Activated CD8-positive, alpha-beta T cell treated with anti-CD3 and anti-CD28 coated beads for 36 hours (primary cell): ENCODE data around the gene ANKS3. TPM values are rescaled to one million over a fixed set of nuclear protein-coding genes. Genes with fewer than 3 reads are reported as not detected.

Experiments used
- ATAC-seq: fragments of 200-7000 bp; cut with Tn5 transposase; one replicate; pipeline ENCODE4 v1.10.0; 2021; ENCODE audit warnings: mild to moderate bottlenecking, moderate library complexity
- CTCF ChIA-PET: fragments of 350-600 bp; sonication (Branson Sonifier 250); formaldehyde crosslinking; loops from one replicate; lab custom pipeline; 2021; ENCODE audit warnings: antibody characterized with exemption; lab: Charles Lee
- POLR2A ChIA-PET: fragments of 350-600 bp; sonication (Branson Sonifier 250); formaldehyde crosslinking; loops from one replicate; lab custom pipeline; 2021; ENCODE audit warnings: antibody characterized with exemption; lab: Charles Lee
- DNase-seq: peaks from one replicate; pipeline ENCODE4 v3.0.0-alpha.2; 2020
- H3K27ac Mint-ChIP-seq: one replicate; pipeline ENCODE4 v1.8.0; 2021; ENCODE audit warnings: mild to moderate bottlenecking, mixed read lengths
- H3K27me3 Mint-ChIP-seq: one replicate; pipeline ENCODE4 v1.8.0; 2021; ENCODE audit warnings: mixed read lengths
- H3K36me3 Mint-ChIP-seq: one replicate; pipeline ENCODE4 v1.8.0; 2021; ENCODE audit warnings: low read depth, mixed read lengths
- H3K4me1 Mint-ChIP-seq: one replicate; pipeline ENCODE4 v1.8.0; 2021; ENCODE audit warnings: low read depth, mixed read lengths
- H3K4me3 Mint-ChIP-seq: one replicate; pipeline ENCODE4 v1.8.0; 2021; ENCODE audit warnings: mild to moderate bottlenecking, moderate library complexity, mixed read lengths
- H3K9me3 Mint-ChIP-seq: one replicate; pipeline ENCODE4 v1.8.0; 2021; ENCODE audit warnings: mixed read lengths
- intact Hi-C: fragments of 100-400 bp; cut with micrococcal nuclease; formaldehyde crosslinking; loops from one replicate; pipeline ENCODE4 v1.10.0; 2022
- microRNA-seq: library from miRNA; unstranded; fragments of <30 nt; microRNA quantifications from one replicate; pipeline ENCODE4 v1.2.0, GENCODE V29; 2022; ENCODE audit warnings: borderline microRNAs expressed, borderline replicate concordance
- total RNA-seq, 2 experiments: library from RNA; stranded (reverse); gene quantifications; one replicate each; pipeline ENCODE4 v1.2.3, GENCODE V29; 2021
- TF ChIP-seq, protein P1 (sequence below): fragments of 200-600 bp; IDR thresholded peaks from one replicate; pipeline ENCODE4 v1.8.0; 2022; ENCODE audit warnings: antibody characterized with exemption, mild to moderate bottlenecking

ANKS3 gene
- total RNA-seq, 2 experiments from 2014 or later: 13.0 to 13.8 TPM

DNA sequence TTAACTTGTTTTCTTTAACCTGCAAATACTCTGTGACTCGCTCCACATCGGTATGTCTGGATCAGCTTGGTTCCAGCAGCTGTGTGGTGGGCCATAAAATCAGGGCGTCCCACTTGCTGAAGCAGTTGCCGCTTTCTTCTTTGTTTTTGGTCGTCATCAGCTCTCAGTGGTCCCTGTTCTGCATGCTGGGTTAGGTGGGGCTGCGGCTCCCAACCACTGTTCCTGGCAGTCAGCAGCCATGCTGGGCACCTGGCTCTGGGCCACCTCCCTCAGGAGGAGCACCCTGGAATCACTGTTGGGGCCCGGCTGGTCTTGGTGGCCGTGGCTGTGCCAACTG lies 86.5 kb downstream of the ANKS3 start:
- DNase-seq (peak; percentile 30), ATAC-seq (peak; percentile 11)
- H3K9me3 Mint-ChIP-seq: no peaks in the 10 kb centered on the region
- H3K4me3 Mint-ChIP-seq: no peak overlapping the region
- peaks cover 39% of the 10 kb centered on the region for H3K4me1 Mint-ChIP-seq
- TF ChIP-seq, protein P1, sequence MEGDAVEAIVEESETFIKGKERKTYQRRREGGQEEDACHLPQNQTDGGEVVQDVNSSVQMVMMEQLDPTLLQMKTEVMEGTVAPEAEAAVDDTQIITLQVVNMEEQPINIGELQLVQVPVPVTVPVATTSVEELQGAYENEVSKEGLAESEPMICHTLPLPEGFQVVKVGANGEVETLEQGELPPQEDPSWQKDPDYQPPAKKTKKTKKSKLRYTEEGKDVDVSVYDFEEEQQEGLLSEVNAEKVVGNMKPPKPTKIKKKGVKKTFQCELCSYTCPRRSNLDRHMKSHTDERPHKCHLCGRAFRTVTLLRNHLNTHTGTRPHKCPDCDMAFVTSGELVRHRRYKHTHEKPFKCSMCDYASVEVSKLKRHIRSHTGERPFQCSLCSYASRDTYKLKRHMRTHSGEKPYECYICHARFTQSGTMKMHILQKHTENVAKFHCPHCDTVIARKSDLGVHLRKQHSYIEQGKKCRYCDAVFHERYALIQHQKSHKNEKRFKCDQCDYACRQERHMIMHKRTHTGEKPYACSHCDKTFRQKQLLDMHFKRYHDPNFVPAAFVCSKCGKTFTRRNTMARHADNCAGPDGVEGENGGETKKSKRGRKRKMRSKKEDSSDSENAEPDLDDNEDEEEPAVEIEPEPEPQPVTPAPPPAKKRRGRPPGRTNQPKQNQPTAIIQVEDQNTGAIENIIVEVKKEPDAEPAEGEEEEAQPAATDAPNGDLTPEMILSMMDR: no peak
- ChIA-PET POLR2A (no interaction called here), CTCF (interaction anchor here (0.7 to 1.4 kb wide), 2 partner anchors 24 to 31 kb away, joined by 3 read pairs; no protein-coding TSS in a partner anchor)
- intact Hi-C loops: no loop called here
- no peak overlapping the region for H3K27ac Mint-ChIP-seq
- no peaks in the 10 kb centered on the region for H3K27me3 Mint-ChIP-seq
- peaks cover 31% of the 10 kb centered on the region for H3K36me3 Mint-ChIP-seq

DNA sequence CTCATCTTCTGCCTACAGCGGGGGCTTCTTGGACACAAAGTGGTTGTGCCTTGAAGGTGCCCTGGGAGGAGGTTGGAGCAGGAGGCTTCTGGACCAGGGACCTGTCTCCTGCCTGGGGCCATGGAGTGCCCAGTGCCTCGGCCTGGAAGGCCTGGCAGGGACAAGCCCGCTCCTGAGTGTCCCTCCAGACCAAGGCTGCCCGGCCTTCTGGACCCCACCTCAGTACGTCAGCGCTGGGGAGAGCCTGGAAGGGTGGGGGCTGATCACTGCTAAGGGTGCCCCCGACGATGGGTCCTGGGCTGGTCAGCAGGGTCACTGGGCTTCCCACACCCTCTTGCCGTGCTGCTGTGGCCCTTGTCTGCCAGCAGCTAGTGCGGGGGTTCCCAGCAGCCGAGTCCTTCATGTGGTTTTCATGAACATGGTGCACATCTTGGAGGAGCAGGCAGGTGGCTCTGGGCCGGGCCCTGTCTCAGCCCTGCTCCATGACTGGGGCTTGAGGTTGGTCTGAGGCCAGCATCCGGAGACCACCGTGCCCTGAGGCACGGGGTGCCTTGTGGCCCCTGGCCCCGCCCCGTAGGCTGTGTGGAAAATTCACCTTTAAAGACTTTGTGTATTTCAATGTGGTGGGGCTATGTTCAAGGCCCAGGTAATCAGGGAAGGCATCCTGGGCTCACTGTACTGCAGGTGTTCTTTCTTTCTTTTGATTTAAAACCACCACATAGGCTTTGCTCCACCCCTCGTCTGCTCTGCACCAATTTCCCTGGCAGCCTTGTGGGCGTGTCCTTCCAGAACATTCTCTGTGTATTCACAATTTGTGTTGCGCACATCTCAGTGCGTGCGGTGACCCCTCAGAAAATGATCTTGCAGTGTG lies 87.1 kb downstream of the ANKS3 start:
- Mint-ChIP-seq H3K27me3 (no peaks in the 10 kb centered on the region), H3K4me3 (no peak overlapping the region), H3K27ac (peak overlapping the region; percentile 30), H3K36me3 (peaks cover 29% of the 10 kb centered on the region), H3K9me3 (no peaks in the 10 kb centered on the region), H3K4me1 (peaks cover 39% of the 10 kb centered on the region)
- CTCF ChIA-PET: interaction anchor here (1.4 to 2.3 kb wide), 2 partner anchors 23 to 25 kb away, joined by 3 to 7 read pairs; no protein-coding TSS in a partner anchor
- peak; percentile 50 for DNase-seq
- POLR2A ChIA-PET: interaction anchor here (1.3 kb wide), 1 partner anchor 12 kb away, joined by 4 read pairs; no protein-coding TSS in a partner anchor
- peak; percentile 32 for ATAC-seq
- TF ChIP-seq, protein P1: no peak
- intact Hi-C loops: no loop called here

Small RNAs within 50 kb of the gene (microRNA-seq; reads per million reads assigned to microRNA genes)
- not detected for gene MIR6769A

Other genes starting within 250 kb of the ANKS3 start
- gene CDIP1, start 195.5 kb downstream of the ANKS3 start, total RNA-seq: 10 to 100 TPM; 31.9 to 32.2 TPM
- gene C16orf96, start 177.9 kb downstream of the ANKS3 start, total RNA-seq: under 1 TPM; 0.16 to 0.32 TPM
- 10 to 100 TPM; 12.2 to 13.4 TPM for gene UBALD1, start 119.4 kb downstream of the ANKS3 start, total RNA-seq
- 10 to 100 TPM; 67.6 to 70.8 TPM for gene MGRN1, start 109.4 kb downstream of the ANKS3 start, total RNA-seq
- 10 to 100 TPM; 22.3 to 25.6 TPM for gene NUDT16L1, start 40.7 kb downstream of the ANKS3 start, total RNA-seq
- gene DNAAF8, start 266 bp upstream of the ANKS3 start, total RNA-seq: under 1 TPM; 0.18 to 0.38 TPM
- 10 to 100 TPM; 10.9 to 12.8 TPM for gene ZNF500, start 32.9 kb upstream of the ANKS3 start, total RNA-seq
- not detected for gene SEPTIN12, start 54.1 kb upstream of the ANKS3 start, total RNA-seq
- gene SMIM22, start 61.1 kb upstream of the ANKS3 start, total RNA-seq: not detected
- gene ROGDI, start 68.4 kb upstream of the ANKS3 start, total RNA-seq: 1 to 10 TPM; 3.3 to 3.7 TPM
- gene GLYR1, start 113.0 kb upstream of the ANKS3 start, total RNA-seq: 10 to 100 TPM; 63.7 to 64.8 TPM
- 10 to 100 TPM; 25.4 to 25.6 TPM for gene UBN1, start 113.2 kb upstream of the ANKS3 start, total RNA-seq
- under 1 TPM in 1 of 2 experiments, not detected in 1; 0.05 TPM for gene PPL, start 202.9 kb upstream of the ANKS3 start, total RNA-seq
- gene SEC14L5, start 224.1 kb upstream of the ANKS3 start, total RNA-seq: under 1 TPM in 1 of 2 experiments, not detected in 1; 0.07 TPM